NCI-H2107 treated with DMSO at 0.1 percent for 48 hours (cell line): ENCODE measurements around the gene ARMH4.

Experiments used
- DNase-seq: peaks from one replicate; lab custom pipeline; 2025; ENCODE audit not compliant: unreplicated experiment; lab: John Stamatoyannopoulos, UW

The ARMH4 gene, protein sequence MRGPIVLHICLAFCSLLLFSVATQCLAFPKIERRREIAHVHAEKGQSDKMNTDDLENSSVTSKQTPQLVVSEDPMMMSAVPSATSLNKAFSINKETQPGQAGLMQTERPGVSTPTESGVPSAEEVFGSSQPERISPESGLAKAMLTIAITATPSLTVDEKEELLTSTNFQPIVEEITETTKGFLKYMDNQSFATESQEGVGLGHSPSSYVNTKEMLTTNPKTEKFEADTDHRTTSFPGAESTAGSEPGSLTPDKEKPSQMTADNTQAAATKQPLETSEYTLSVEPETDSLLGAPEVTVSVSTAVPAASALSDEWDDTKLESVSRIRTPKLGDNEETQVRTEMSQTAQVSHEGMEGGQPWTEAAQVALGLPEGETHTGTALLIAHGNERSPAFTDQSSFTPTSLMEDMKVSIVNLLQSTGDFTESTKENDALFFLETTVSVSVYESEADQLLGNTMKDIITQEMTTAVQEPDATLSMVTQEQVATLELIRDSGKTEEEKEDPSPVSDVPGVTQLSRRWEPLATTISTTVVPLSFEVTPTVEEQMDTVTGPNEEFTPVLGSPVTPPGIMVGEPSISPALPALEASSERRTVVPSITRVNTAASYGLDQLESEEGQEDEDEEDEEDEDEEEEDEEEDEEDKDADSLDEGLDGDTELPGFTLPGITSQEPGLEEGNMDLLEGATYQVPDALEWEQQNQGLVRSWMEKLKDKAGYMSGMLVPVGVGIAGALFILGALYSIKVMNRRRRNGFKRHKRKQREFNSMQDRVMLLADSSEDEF

DNA sequence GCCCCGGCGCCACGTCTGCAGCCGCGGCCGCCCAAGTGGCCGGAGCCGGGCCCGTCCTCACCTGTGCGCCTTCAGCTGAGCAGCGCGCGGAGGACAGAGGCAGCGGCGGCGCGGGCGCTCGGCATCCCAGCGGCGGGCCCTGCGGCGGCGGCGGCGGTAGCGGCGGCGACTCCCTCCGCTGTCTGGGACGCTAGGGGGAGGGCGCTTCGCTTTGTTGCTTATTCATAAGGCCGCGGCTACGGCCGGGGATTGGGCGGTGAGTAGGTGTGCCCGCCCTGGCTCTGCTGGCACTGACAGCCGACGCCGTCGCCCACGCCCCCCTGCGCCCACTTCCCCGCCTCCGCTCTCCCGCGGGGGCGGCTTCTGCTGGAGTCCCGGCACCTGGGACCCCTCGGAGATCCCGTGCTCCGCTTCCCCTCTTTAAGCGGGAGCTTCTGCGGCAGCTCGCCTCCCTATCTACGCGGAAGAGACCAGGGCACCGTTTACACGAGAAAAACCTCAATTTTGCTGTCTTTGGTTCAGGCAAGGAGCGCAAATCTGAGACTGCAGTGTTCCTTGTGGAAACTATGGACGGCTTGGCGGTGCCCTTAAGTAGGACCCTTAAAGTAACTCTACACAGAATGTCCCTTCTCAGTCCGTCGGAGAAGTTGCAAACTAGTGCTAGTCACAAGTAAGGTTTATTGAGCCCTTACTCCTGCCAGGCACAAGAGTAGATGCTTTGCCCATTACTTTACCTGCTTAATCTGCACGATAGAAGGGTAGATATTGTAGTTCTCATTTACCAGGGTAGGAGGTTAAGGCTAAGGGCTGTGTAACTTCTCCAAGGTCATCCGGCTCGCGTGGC lies at the start of gene ARMH4:
TSS of gene ARMH4 (minus strand) at position 200 of the 844 bp plus-strand sequence. CDS start 12,855 bp downstream, outside the sequence.
- peak; percentile 61 for DNase-seq

DNA sequence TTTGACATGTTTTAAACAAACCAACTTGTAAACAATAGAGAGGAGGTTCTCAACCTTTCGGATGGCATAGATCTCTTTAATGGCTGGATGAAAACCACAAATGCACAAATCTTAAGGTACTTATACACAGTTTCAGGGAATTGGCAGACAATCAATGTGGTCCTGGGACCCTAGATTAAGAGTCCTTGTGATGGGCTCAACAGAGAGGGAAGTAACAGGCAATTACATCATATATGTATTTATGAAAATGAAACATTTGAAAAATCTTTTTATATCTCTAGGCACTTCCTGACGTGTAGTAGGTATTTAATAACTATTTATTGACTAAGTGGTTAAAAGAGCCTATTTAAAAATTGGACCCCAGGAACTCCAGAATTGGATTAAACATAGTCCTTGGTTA lies 48.8 kb upstream of the ARMH4 start:
- DNase-seq = no peak

DNA sequence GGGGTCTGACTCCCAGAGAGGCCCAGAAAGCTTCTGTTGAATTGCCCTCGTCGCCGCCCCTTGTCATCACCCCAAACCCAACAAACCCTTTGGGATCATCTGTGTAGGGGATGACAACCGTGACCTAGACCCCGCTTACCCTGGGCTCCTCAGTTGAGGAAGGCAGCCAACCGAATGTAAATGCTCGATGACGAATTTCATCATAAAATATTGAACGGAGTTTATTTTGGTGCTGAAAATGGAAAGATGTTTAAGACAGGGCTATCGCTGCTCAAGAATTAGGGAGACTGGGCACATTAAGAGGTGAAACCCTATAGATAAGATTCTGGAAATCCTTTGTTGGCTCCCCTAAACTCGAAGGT lies 48.4 kb upstream of the ARMH4 start:
- DNase-seq = no peak

DNA sequence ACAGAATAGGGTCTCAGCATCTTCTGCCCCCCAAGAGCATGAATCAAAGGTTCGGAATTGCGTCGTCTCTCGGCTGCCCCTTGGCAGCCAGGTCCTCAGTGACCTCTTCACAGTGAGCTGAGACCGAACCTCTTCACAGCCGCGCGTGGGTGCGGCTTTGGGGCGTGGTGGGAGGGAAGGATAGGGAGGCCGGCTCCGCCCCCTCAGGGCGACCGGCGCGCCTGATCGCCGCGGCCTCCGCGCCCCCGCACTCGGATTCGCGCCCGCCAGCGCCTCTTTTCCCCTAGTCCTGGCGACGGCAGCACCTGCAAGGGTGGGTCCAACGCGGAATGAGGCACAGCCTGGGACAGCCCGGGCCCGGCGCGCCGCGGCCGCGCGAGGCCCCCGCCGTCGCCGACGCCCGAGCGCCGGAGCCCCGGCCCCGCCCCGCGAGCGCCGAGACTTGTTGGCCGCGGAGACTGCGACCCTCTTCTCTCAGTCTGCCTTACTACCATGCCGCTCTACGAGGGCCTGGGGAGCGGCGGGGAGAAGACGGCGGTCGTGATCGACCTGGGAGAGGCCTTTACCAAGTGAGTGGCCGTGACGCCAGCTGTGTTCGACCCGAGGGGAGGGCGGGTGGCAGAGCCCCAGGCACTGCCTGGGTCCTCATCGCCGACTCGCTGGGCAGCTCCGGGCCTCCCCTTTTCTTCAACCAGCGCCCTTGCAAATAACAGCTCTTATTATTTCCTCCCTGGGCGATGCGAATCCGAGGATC lies 47.9 kb upstream of the ARMH4 start, which contains the start of gene ACTR10:
TSS of gene ACTR10 (plus strand) at position 424 of the 754 bp plus-strand sequence. CDS start at position 493, 69 bp downstream.
- DNase-seq = peak; percentile 84

DNA sequence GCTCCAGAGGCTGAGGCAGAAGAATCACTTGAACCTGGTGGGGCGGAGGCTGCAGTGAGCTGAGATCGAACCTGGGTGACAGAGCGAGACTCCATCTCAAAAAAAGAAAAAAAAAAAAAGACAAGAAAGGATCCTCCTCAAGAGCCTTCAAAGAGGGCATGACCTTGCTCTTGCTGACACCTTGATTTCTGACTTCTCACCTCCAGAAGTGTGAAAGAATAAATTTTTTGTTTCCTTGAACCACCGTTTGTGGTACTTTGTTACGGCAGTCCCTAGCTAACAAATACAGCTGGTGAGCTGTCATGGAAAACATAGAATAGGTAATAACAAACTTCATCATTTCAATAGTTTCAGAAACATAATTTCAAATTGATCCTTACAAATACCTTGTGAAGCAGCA lies 46.1 kb upstream of the ARMH4 start:
- DNase-seq = no peak

DNA sequence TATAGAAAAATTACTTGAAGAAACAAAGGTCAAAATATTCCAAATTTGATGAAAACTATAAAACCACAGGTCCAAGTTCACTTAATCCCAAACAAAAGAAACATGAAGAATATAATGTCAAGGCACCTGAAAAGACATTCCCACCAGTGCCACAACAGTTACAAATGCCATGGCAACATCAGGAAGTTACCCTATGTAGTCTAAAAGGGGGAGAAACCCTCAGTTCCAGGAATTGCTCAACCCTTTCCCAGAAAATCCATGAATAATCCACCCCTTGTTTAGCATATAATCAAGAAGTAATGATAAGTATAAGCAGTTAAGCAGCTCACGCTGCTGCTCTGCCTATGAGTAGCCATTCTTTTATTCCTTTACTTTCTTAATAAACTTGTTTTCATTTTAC lies 44.2 kb upstream of the ARMH4 start:
- DNase-seq = no peak

DNA sequence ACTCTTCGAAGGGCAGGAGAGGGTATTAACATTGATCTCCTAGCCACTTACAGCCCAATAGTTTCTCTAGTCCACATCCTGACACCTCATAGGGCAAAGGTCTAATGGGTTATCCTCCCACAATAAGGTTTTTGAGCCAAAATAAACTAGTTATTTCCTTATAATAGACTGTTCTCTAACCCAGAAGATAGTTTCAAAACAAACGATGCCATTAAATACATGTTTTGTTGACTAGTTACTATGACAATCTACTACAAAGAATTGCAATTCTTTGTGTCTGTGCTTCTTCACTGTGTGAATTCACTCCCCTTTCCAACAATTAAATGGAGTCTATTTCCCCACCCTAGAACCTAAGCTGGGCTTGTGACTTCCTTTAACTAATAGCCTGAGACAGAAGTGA lies 41.5 kb upstream of the ARMH4 start:
- DNase-seq = no peak

DNA sequence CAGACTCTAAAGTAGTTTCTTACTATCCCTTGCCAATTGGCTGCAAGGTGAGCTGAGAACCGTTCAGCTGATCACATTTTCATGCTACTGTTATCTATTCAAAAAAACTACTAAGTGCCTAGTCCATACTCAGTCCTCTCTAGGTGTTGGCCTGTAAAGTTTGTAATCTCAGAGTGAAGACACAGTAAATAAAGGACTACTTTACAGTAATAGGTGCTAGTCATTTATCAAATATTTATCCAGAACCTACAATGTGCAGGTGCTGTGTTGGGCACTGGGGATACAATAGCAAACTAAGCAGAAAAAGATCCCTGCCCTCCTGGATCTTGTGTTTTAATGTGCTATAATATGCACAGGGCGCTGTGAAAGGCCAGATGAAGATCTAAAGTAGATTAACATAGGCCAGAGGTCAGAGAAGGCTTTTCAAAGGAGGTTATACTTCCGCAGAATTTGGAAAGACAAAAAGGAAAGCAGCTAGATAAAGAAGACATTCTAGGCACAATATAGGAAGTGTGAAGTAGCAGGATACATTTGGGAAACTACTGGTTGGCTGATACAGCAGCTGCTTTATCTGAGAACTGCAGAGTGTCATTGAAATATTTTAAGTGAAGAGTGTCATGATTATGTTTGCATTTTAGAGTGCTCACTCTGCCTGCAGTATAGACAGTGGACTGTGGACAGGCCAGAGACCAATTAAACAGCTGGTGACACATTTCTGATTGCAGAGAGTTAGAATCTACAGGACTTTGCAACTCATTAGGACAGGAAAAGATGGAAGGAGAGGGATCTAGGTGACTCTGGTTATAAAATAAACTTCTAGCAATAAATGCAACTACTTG lies 40.0 kb upstream of the ARMH4 start:
- DNase-seq = no peak

DNA sequence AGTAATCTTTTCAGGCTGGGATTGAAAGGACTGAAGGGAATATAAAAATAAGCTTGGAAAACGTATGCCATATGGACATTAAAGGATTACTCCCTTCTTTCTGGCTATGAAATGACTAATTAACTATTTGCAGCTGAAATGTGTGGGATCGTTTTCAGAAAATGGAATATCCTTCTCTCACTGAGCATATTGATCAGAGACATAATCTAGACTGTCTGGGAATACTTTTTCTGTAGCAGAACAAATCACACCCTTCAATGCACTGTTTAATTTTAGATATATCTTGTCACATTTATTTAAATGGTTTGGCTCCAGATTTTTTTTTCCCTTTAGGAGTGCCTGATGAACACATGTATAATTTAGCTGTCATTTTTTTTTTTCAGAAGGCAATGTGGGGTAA lies 37.2 kb upstream of the ARMH4 start:
- no peak for DNase-seq

DNA sequence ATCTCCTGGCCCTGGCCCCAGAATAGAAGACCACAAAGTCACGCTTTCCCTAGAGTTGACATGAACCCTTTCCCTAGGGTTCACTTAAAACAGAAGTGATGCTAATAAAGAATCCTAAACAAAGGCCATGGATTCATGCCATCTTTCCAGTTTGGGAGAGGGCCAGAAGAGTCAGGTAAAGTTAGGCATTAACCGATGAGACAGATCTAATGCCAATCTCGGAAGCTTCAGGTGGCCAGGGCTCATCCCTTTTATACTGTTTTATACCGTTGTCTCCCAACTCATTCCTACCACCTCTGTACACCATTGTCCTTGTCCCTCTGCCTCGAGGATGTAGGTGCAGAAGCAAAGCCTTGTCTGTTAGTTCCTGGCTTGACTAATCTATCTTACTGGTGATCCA lies 25.1 kb upstream of the ARMH4 start:
- DNase-seq = peak; percentile 31

DNA sequence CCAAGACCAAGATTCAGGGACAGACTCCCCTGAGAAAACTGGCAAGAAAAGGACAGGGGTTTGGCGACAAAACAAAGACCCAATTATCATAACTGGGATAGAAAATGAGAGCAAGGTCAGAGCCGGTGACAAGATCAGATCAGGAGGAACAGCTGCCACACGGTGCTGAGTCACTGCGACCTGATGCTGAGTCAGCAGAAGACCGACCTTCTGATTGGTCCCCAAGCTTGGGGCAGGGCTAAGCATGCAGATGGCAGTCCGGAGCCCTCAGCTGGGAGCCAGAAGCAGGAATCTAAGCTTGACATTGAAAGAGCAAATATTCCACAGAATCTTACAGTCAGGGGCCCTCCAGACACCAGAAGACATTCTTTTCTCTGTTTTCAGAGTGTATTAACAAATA lies 19.1 kb upstream of the ARMH4 start:
- DNase-seq = peak; percentile 93

DNA sequence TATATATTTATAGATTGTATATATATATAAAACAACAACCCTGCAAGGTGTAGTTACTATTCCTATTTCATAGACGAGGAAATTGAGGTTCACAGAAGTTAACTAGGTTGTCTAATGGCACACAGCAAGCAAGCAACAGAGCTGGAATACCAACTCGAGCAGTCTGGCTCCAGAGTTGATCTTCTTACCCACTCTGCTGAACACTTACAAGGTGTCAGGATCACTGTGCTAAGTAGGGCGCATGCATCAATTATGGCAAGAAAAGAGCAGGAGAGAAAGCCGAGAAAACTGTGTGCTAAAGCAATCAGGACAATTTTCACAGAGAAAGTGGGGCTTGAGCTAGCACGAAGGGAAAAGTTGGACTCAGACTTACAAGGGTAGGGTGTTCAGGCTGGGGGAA lies 15.9 kb upstream of the ARMH4 start:
- no peak for DNase-seq

DNA sequence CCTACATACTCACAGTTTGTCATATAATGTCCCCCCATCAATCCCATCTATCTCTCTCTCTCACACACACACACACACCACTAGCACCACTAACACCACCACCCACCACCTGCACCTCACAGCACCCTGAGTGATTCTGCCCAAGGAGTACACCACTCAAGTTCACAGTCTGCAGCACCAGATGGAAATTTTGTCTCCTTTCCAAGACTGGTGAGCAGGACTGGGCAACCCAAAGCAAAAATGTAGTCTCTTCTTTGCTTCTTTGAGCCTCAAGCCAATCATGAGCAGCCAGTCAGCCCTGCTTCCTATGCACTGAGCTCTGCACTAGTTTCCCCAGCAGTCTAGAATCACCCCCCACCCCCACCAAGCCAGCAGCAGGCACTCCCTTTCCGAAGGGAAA lies 15.0 kb upstream of the ARMH4 start:
- DNase-seq = no peak

DNA sequence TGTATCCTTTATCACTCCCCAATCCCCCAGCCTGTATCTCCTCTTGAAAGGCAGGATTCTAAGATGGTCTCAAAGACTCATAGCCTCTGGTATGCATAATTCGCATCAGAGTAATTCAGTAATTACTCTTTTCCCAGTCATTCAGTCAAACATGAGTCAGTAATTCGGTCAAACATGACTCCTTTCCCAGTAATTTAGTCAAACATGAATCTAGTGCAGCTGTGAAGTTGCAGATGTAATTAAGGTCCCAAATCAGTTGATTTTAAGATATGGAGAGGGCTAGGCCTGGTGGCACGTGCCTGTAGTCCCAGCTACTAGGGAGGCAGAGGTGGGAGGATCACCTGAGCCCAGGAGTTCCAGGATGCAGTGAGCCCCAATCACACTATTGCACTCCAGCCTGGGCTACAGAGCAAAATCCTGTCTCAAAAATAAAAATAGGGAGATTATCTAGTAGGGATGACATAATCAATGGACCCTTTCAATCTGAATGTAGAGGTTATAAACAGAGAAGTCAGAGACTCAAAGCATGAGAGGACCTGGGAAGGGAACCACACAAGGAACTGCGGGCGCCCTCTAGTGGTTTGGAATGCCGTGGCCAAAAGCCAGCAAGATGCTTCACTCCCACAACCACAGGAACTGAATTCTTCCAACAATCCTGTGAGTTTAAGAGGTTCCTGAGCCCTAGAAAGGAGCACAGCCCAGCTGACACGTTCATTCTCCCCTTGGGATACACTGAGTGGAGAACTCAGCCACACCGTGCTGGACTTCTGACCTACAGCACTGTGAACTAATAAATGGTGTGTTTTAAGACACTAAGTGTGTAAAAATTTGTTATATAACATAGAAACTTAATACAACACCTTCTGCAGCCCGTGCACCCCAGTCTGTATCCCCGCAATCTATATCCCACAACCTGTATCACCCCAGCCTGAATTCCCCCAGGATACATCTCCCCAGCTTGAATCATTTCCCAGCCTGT lies 14.3 kb upstream of the ARMH4 start:
- DNase-seq = peak; percentile 90

DNA sequence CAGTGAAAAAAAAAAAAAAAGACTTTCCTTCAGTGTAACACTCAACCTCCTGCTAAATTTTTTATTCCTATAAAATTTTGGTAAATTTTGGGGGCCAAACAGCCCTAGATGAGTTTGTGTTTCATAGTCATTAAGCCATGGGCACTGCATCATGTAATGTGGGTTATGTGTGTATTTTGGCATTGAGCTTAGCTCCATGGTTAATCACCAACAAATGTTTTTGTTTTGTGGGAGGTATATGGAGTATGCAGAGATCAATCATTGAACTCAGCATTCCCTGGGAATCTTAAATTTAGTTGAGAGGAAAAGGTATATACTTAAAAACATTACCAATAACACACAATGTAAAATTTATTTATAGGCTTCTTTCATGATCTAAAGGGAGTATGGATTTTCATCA lies 8.5 kb upstream of the ARMH4 start:
- DNase-seq = no peak

DNA sequence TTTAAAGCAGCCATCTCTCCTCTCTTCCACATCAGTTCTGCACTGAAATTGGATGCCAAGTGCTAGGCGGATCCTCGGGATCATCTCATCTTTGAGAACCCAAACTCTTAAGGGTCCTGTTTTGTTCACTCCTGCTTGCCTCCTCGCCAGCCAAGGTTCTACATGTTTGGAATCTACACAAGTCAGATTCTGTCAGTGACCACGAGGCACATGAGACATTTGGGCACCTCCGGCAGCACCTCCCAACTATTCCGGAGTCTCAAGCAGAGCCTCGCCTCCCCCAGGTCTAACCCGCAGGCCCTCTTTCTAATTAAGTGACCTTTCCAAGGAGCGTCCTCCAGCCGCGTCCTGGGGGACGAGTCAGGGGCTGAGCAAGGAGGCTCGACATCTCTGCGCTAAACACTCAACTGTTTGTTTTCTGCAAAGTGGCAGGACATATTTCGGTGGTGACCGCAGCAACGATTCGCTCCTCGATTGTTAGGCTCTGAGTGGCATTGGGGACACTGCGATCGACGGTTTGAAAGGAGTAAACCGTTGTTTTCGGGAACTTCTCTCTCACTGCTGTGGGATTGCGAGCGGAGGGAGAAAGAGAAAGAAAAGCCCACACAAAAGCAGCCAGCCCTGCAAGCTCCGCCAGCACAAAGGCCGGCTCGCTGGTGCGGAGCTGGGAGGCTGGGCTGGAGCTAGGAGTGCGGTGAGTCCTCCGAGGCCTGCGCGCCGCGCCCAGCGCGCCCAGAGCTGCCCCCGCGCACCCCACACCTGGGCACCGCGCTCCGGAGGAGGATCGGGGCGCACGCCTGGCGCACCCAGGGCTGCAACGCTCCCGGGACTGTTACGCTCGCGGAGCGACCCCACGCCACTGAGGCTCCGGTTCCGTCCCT lies 640 bp downstream of the ARMH4 start:
- DNase-seq = peak; percentile 45

DNA sequence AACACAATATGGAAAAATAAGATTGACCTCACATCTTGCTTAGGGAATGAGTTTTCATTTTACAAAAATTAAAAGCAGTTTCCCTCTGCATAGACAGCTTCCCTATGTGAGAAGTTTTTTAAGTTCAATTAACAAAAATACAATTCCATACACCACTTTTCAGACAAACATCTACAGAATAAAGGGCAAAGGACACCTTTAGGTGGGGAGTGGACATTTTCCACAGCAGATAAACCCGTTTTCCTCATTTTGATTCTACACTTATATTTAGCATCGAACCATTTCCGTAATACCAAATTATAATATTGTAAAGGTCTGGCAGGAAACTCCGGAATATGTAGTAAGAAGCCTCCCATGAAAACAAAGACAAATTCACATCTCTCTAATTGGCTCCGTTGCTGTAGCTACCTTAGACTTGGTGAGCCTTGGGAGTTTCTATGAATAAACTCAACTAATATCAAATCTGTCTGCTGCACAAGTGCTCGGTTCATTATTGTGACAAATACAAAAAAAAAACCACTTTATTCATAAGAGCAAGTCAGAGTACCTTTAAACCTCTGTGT lies 1.7 kb downstream of the ARMH4 start:
- DNase-seq = no peak
